Stimulated activated CD8-positive, alpha-beta memory T cell treated with anti-CD3 and anti-CD28 coated beads, Interleukin-15, amount 100 ng/mL, for 48 hours (primary cell): ENCODE measurements around the gene ASCC2.

Source experiments
- DNase-seq, 2 donors: peaks; one replicate each; pipeline ENCODE4 v3.0.0-alpha.2; 2020; ENCODE audit warnings: low read depth in 2 of 2

ASCC2 gene

DNA sequence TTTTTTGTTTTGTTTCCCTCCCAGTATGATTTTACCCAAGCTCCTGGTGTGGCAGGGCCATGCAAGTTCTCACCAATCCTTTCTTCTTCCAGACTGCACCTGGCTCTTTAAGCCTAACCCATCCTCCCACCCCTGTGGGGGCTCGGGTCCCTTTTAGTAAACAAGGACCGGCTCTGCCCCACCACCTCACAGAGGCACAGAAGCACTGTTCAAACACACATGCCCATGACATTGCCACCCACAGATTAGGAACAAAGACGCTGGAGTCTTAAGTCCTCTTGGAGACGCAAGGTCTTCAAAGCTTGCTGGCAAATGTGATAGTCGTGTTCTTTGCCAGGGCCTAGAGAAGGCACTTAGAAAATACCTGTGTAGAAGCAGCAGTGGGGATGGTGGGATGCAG, 52.0 kb downstream of the ASCC2 start:
- DNase-seq = no peak

DNA sequence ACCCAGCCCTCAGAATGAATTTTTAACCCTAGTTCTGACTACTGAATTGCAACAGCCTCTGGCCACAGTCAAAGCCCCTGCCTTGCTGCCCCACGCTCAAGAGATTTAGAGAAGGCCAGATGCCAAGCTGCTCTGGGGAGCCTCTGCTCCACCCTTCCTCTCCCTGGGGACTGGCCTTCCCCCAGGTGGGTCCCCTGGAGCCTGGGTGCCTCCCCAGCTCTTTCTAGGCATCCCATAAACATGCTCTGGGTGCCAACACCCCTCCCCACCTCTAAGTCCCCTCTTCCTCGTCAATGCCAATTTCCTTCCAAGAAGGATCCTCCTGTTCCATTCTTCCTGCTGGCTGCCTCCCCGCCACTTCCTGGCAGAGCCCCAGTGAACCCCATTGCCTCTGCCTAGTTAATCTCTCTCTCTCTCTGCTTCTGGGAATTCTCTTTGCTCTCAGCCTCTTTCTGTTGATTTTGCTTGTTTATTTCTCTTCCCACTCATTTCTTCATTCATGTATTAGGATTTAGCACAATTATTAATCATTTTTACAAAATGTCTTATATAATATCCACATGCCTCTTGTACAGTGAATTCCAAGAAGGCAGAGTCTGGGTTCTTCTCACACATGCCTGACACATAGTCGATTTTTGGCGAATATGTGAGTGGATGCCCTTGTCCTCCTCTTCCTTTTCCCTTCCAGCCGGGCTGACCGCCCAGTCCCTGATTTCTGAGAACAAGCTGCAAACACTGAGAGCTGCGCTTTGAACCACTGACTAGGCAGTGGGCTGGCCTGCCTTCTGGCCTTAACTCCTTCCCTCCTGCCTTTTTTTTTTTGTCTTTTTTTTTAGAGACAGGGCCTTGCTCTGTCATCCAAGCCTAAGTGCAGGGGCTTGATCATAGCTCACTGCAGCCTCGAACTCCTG, 53.4 kb downstream of the ASCC2 start:
- no peak for DNase-seq

DNA sequence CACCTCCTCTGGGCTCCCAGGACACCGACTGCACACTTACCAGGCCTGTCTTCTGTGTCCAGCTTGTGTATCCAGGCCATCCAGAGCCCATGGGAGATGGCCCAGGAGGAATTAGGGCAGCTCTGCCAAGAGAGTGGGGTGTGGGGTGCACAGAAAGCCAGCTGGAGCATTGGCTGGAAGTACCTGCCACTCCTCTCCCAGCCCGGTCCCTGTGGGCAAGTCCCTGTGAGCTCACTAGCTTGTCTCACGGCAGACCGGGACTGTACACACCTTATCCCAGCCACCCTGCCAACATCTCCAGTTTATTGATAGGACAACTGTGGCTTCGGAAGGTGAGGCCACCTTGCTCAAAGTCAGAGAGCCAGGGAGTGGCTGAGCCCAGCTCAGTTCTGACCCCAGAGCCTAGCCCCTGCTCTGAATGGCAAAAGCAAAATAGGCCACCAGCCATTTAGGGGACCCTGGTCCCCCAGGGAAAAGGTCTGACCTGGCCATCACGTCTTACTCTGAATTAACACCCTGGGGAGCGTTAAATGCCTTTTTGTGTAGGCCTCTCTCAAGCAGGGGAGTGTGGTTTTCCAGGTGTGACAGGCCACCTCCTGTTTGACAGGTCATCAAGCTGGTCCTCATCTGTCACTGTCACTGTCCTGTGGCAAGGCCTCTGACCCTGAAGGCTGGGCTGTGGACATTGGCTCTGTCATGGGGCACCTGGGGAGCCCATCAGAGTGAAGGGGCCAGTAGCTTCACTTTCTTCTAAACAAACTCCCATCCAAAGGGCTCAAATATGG, 55.8 kb downstream of the ASCC2 start:
- no peak for DNase-seq

DNA sequence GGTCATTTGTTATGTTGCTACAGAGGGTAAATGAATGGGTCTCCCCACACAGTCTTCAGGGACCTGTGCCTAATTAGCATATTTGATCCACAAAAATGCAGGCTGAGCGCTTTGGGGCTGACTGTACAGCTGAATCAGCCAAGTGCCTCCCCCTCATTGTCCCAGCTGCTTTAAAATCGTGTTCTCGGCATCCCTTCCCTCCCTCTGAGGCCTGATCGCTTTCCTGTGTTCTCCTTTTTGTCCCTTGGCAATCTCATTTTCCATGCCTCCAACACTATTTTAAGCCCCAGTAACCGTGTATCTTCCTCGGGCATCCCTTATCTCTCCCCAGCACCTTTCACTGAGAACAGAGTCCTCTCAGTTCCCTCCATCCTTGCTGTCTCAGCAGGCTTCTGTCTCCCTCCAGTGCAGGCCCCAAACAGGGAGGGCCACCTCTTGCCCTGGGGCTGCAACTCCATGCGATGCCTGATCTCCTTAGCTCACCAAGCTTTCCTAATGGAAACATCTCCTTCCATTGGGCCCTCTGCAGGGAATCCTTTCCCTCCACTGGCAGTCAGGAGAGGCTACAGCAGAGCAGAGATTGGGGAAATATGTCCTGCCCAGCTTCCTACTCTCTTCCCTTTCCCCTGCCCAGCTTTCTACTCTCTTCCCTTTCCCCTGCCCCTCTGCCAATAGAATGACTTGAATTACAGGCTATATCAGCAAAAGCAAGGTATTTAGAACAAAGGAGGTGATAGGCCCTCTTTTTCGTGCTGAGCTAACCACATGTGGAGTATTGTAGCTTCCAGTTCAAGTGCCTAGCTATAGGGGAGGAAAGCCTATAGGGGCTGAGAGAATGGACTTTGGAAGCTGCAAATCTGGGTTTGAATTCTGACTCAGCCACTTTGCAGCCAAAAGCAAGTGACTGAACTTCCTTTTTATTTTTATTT, 57.1 kb downstream of the ASCC2 start:
- no peak for DNase-seq

DNA sequence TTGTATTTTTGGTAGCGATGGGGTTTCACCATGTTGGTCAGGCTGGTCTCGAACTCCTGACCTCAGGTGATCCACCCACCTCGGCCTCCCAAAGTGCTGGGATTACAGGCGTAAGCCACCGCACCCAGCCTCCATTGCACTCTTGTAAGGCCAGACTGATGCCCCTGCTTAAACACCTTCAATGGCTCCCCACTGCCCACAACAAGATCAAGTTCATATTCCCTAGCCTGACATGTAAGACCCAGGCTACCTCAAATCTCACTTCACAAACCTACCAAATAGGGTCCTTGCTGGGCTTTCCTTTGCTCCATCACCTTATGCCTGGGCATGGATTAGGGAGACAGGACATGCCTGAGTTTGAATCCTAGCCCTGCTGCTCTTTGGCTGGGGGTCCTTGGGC, 57.9 kb downstream of the ASCC2 start:
- no peak for DNase-seq

DNA sequence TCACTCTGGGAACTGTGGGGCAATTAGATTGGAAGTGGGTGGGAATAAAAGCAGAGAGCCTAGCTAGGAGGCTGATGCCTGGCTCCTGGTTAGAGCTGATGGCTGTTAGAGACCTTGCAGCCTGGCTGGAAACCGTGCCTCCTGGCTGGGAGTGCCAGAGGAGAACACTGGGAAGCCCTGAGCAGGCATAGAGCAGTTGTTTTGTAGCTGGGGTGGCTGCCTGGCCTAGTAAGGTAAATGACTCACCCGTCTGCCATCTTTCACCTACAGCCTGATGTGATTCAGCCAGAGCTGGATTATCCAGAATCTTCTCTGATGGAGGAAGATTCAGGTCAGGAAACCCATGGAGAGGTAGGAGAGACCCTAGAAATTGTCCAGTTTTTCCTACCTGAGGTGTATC, 64.8 kb downstream of the ASCC2 start:
- DNase-seq = no peak

DNA sequence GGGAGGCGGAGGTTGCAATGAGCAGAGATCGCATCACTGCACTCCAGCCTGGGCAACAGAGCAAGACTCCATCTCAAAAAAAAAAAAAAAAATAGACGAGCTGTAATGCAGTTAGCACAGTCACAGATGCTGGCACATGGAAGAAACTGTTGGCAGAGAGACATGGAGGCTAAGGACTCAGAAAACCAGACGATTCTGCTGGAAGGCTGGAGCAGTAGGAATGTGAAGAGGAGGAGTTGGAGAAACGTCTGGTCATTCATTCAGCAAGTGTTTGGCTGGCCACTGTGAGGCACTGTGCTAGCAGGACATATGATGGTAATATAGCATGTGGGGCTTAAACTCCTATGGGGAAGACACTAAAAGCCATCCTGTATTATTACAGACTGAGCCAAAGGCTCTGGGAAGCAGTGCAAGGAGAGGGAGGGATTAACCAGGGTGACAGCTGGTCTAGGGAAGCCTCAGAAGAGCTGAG, 65.9 kb downstream of the ASCC2 start:
- no peak for DNase-seq

DNA sequence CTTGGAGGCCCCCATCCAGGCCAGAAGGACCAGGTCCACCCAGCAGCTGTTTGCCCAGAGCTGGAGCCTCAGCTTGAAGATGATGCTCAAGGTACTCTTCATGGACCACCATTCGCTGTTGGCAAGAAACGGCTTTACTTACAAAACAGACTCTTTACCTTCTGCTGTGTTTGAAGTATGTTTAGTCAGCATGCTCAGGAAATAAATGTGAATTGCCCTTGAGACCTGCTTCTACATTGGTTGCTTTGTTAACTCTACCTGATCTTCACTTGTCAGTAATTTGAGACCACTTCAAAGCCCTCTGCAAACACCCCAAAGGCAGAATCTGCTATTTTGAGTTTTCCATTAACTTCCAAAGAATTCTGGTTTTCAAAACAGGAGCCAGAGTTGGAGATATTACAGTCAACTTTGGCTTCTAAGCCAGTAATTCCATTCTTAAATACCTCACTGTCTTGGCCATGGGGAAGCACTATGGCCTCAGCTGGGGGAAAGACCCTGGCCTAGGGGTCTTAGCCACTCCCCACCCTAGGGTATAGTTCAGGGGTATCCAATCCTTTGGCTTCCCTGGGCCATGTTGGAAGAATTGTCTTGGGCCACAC, 68.3 kb downstream of the ASCC2 start:
- DNase-seq = no peak

DNA sequence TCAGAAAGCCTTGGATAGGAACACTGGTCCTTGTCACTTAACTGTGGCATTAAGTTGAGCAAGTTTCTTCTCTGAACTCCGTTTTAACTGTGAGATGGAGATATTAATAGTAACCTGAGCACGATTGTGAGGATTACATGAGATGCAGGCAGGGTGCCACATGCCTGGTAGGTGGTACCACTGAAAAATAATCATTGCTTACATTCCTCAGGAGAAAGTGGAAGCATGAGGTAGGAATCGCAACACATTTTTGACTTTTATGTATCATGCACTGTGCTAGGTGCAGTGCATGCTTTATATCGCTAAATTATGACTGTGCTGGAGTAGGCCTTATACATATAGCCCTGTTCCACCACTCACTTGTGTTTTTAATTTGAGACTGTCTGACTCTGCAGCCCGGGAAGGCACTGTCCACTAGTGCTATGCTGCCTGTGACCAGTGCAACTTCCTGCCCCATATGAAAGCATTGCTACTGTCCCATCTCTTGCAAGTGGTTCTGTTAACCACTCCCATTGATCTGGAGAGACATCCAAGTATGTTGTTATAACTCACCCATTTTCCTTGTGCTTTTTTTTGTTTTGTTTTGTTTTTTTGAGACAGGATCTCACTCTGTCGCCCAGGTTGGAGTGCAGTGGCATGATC, 69.9 kb downstream of the ASCC2 start:
- DNase-seq = no peak

DNA sequence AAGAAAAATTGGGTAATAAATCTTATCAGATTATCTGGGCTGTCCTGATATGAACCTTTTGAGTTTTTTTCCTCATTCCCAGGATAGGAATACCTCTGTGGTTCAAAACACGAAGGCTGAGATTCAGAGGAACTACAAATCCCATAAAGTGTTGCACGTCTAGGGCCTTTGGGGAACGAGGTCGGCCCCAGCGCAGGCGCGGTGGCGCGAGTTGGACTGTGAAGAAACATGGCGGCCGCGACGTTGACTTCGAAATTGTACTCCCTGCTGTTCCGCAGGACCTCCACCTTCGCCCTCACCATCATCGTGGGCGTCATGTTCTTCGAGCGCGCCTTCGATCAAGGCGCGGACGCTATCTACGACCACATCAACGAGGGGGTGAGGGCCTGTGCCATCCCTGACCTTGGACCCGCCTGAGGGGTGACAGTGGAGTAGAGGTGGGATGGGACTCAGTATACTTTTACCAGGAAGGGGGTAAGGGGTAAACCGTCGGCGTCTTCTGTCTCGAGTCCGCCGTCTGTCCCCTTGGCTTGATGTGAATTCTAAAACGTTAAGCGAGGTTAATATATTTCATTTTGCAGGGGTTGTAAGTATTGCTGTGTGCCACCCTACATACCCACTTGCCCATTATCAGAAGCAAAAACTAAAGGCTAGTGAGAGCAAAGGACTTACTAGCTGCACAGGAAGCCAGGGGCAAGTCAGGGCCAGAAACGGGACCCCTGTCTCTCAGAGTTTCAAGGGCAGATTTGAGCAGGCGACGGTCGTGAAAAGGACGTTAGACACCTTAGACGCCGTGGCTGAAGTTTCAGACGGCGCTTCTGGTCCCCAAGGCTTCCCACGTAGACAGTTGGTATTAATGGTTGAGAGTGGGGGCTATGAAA, 70.7 kb downstream of the ASCC2 start, which contains the start of gene UQCR10:
Gene UQCR10 (plus strand): TSS at position 199 of the 881 bp plus-strand sequence. CDS start 30 bp downstream, at position 229.
- peak; percentile 85 to 88 for DNase-seq

DNA sequence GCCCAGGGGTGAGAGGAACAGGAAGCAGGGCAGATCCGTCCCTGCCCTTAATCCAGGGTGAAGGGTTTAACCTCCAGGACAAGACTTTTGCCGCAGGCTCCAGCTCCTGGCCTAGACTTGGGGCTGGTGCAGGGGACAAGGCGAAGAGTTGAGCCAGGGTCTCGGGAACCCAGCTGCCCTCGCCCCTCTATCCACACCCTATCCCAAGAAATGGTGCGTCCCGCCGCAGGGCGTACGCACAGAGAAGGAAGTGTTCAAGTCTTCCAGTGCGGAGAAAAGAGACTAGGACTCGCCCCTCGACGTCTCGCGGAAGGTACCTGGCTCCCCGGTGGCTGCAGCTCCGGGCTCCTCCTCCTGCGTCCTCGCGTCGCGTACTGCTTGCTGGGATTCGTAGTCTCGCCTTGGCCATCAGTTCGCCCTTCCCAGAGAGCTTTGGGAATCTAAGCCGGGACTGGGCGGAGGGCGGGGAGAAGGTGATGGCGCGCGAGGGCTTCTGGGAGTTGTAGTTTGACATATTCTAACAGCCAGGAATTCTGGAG, 71.4 kb downstream of the ASCC2 start, which contains the start of gene ZMAT5:
Gene ZMAT5 (minus strand): TSS at position 376 of the 539 bp plus-strand sequence. CDS start 18,463 bp downstream, outside the sequence.
- DNase-seq = peak; percentile 86 to 89

DNA sequence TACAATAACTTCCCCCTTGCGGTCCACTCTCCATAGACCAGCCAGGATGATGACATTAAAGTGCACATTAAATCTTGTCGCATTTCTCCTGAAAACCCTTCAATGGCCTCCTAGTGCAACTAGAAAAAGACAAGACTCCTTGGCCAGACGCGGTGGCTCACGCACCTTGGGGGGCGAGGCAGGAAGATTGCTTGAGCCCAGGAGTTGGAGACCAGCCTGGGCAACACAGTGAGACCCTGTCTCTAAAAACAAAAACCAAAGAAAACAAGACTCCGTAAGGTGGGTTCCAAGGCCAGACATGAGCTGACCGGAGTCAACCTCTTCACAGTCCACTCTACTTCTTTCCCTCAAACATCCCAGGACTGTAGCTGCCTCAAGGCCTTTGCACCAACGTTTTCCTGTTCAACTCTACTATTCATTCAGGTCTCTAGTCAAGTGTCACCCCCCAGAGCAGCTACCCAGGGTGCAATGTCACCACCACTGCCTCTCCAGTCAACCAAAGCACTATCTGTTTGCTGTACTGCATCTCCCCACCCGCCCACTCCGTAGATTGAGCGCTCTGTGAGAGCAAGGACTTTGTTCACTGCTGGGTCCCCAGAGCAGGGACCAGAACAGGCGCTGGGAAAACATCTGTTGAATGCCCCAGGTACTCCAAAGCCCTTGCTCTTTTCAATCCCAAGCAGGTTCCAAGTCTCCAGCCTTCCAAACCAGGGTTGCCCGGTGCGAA, 72.0 kb downstream of the ASCC2 start:
- DNase-seq = peak in 1 of 2 donors; percentile 4

DNA sequence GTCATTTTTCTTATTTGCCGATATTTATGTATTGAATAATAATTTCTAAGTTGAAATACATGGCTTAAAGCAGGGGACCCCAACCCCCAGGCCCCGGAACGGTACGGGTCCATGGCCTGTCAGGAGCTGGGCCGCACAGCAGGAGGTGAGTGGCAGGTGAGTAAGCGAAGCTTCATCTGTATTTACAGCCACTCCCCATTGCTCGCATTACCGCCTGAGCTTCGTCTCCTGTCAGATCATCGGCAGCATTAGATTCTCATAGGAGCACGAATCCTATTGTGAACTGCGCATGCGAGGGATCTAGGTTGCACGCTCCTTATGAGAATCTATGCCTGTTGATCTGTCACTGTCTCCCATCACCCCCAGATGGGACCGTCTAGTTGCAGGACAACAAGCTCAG, 75.8 kb downstream of the ASCC2 start:
- no peak for DNase-seq

DNA sequence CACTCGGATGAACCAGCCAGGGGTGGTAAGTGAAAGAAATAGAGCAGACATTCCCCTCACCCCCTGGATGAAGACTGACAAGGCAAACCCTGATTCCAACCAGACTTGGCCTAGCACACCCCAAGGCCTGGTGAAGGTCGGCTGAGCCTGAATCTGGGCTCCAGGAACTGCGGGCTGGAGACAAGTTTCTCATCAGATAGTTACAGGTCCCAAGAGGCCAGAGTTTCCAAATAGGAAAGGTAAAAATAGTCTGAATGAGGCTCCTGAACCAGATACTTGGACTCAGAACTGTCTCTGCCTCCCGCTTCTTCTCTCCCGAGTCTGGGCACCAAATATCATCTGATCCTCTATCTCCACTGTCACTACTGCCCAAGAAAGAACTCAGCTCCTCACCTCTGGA, 79.1 kb downstream of the ASCC2 start:
- DNase-seq = no peak

DNA sequence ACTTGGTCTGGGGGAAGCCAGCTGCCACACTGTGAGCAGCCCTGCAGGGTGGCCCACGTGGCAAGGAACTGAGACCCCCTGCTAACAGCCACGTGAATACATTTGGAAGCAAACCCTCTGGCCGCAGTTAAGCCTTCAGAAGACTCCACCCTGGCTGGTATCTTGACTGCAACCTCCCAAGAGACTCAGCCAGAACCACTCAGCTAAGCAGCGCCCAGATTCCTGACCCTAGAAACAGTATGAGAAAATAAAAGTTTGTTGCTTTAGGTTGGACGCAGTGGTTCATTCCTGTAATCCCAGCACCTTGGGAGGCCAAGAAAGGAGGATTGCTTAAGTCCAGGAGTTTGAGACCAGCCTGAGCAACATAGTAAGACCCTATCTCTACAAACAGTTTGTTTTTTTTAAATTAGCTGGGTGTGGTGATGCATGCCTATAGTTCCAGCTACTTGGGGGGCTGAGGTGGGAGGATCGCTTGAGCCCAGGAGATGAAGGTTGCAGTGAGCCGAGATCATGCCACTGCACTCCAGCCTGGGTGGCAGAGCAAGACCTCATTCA, 79.9 kb downstream of the ASCC2 start:
- DNase-seq = no peak

DNA sequence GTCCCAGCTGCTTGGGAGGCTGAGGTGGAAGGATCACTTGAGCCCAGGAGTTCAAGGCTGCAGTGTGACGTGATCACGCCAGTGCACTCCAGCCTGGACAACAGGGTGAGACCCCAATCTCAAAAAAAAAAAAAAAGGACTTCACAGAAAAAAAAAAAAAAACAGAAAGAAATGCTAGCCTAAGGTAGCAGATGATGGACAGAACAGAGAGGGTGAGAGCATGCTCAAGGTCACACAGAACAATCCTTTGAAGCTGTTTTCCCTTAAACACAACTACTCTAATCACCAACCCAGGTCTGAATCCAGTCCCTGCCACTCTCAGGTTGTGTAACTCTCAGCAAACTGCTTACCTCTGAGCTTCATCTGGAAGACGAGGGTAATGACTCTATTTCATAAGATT, 81.0 kb downstream of the ASCC2 start:
- DNase-seq = no peak

DNA sequence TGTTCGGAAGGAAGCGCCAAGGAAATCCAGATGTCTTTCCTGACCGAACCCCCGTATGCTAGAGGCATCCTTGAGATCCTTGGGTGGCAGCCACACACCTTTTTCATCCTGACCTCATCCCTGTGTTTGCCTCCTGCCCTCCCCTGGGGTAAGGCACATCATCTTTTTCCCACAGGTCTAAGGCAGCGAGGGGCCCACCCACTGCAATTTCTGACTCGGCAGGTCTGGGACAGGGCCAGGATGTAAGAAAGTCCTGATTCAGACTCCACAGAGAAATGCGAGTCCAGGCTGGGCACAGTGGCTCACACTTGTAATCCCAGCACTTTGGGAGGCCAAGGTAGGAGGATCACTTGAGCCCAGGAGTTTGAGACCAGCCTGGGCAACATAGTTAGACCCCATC, 81.7 kb downstream of the ASCC2 start:
- no peak for DNase-seq

DNA sequence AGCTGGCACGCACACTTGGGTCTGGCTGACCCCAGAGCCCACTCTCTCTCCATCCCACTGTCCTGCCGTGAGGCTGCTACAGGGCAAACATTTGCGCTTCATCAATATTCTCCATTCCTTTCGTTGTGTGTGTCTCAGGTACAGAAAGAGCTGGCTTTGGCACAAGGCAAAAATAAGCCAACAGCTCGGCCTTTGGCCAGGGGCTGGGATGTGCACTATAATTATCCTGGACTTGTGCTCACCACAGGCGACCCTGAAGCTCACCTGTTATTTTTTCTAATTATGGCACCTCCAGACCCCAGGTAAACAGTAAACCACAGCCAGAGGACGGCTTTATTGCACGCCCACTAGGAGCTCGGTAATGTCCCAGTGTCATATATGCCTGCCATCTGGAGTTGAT, 82.2 kb downstream of the ASCC2 start:
- DNase-seq = no peak
